Stimulated activated CD4-positive, alpha-beta T cell treated with anti-CD3 and anti-CD28 coated beads, Interleukin-1b, Interleukin-23, amount 100 ng/mL, for 1 hour (primary cell): ENCODE measurements around the gene HDAC8.
"Not testable (repeated sequence)": the region's sequence is repeated elsewhere in the genome, so short reads cannot be mapped to it uniquely, and the experiment has no call there.

Source experiments
- DNase-seq, 2 donors: peaks; one replicate each; pipeline ENCODE4 v3.0.0-alpha.2; 2020; ENCODE audit warnings: low read depth in 2 of 2

Gene HDAC8

GRCh38 chrX:72373136-72373535 lies 199.5 kb downstream of the HDAC8 start:
- DNase-seq: no peak

GRCh38 chrX:72372735-72373134 lies 199.9 kb downstream of the HDAC8 start:
- no peak for DNase-seq

GRCh38 chrX:72371405-72371804 lies 201.2 kb downstream of the HDAC8 start:
- DNase-seq: no peak

GRCh38 chrX:72368796-72369195 lies 203.8 kb downstream of the HDAC8 start:
- DNase-seq: no peak

- no peak for DNase-seq
Measured at GRCh38 chrX:72367516-72367915, 205.1 kb downstream of the HDAC8 start.

- no peak for DNase-seq
Measured at GRCh38 chrX:72366701-72367454, 205.8 kb downstream of the HDAC8 start.

DNA sequence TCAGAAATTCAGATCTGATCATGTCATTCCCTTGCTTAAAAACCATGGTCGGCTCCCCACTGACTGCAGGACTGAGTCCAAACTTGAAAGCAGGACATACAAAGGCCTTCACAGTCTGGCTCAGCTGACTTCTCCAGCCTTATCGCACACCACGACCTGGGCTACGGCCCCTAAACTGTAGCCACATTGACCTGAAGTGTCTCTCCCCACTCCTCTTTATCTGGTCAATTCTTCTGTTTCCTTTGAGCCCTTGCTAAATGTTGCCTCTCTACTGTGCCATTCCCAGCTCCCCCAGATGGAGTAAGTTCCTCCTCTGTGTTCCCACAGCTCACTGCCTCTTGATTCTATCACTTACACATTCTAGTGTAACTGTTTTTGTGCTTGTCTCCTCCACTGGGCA lies 206.5 kb downstream of the HDAC8 start:
- DNase-seq: no peak

GRCh38 chrX:72365126-72365525 lies 207.5 kb downstream of the HDAC8 start:
- no peak for DNase-seq

GRCh38 chrX:72360326-72360725 lies 212.3 kb downstream of the HDAC8 start:
- no peak for DNase-seq

- DNase-seq: no peak
Measured at GRCh38 chrX:72358313-72358712, 214.3 kb downstream of the HDAC8 start.

- DNase-seq: no peak
Measured at GRCh38 chrX:72352786-72353185, 219.9 kb downstream of the HDAC8 start.

DNA sequence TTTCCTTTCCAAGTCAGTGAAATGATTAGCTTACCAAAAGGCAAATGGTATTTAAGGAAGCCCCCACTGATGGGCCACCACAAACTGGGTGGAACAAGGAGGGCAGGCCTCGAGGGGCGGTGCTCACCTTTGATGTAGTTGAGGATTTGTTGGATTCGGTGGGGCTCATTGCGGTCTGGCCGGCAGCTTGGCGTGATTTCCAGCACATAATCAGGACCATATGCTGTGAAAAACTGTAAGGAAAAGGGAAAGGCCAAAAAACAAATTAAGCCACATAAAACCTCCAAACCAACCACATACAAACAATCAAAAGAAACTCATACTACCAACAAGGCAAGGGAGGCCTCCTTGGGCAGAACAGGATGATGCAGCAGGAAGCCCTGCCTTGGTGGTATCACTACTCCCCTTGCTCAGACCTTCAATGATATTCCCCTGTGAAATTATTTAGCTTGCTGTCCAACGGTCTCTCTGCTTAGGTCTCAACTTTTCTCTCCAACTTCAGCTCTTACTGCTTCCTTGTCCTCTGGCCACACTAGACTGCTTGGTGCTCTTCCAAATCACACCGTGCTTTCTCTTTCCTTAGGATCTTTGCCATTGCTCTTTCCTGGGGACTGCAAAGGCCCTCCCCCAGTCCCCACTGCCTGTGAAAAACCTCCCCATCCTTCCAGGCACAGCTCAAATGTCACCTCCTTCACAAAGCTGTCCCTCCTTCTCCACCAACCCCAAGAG lies 220.9 kb downstream of the HDAC8 start:
- no peak for DNase-seq

GRCh38 chrX:72349190-72349589 lies 223.5 kb downstream of the HDAC8 start:
- DNase-seq: no peak

- no peak for DNase-seq
Measured at GRCh38 chrX:72348247-72348979, 224.2 kb downstream of the HDAC8 start.

- DNase-seq: no peak
Measured at GRCh38 chrX:72347366-72347765, 225.3 kb downstream of the HDAC8 start.

DNA sequence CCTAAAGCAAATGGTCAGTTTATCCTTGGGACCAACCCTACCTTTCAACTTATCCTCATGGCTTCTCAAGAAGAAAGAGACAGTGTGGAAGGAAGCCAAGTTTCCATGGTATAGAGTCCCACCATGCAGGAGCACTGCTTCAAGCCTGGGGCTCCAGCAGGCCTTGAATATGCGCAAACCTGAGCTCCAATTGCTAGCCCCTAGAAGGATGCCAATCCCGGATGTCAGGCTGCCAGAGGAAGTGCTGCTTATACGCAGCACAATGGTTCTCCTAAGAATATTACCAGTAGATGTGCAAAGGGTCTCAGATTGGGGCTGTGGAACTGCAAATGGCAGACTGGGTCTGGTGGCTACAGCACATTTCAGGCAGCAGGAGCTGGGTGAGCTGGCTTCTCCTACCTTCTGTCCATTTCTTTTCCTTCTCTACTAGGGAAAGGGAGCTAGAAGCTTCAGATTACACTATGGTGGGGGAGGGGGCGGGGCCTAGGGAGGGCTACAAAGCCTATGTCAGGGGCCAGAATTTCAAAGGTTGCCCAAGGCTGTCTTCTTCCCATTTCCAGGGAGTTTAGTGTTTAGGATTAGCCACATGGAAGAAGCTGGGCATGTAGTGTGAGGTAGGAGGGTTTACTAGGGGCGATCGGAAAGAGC lies 226.2 kb downstream of the HDAC8 start:
- DNase-seq: no peak

DNA sequence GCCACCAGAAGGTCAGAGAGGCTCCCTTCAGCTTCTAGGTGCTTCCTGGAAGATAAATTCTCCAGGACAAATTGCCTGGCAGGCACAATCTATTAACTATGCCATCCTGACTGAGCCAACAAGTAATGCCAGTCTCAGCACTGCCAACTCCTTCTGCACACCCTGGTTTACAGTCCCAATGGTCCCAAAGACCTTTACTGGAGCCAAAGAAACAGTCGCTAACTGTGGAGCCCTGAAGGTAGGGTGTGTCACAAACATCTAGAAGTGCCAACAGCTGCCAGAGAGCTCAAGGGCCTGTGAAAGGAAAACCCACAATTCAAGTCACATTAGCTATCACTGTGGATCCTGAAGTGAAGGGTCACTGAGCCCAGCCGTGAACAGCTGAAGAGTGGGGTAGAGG lies 232.0 kb downstream of the HDAC8 start:
- DNase-seq: no peak

- no peak for DNase-seq
Measured at GRCh38 chrX:72340041-72340440, 232.6 kb downstream of the HDAC8 start.

GRCh38 chrX:72330131-72330530 lies 242.5 kb downstream of the HDAC8 start:
- no peak for DNase-seq

- no peak for DNase-seq
Measured at GRCh38 chrX:72326605-72327300, 245.9 kb downstream of the HDAC8 start.

GRCh38 chrX:72319651-72320050 lies 253.0 kb downstream of the HDAC8 start:
- not testable (repeated sequence) for DNase-seq

DNA sequence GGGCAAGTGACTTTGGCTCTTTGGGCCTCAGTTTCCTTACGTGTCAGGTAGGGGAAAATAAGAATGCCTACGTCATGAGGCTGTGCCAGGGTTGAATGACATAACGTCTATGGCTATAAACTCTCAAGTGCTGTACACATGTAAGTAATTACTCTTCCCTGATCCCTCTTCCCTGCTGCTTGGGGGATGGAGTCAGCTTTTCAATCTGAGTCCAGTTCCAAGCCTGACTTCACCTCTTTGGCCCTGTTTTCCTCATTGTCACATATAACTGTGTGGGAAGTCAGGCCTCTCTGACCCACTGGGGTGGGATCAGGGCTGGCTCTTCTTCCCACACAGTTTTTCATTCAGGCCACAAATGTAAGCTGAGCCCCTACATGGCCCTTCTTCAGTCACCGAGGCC lies 255.5 kb downstream of the HDAC8 start:
- no peak for DNase-seq
